Rectal smooth muscle tissue (tissue), 1 donor: ENCODE data around the gene SETDB2.
"Not testable (repeated sequence)": the region's sequence is repeated elsewhere in the genome, so short reads cannot be mapped to it uniquely, and the experiment has no call there.

Experiments
- H3K27ac ChIP-seq: one replicate; pipeline ENCODE4 v1.7.0; 2013; ENCODE audit warnings: low read depth, low read length, inconsistent platforms
- H3K27me3 ChIP-seq: one replicate; pipeline ENCODE4 v1.7.0; 2013; ENCODE audit warnings: low read length; ENCODE audit not compliant: control insufficient read depth, insufficient read depth
- H3K36me3 ChIP-seq: one replicate; pipeline ENCODE4 v1.7.0; 2013; ENCODE audit warnings: low read length; ENCODE audit not compliant: control insufficient read depth, insufficient read depth
- H3K4me1 ChIP-seq: one replicate; pipeline ENCODE4 v1.7.0; 2013; ENCODE audit warnings: low read length; ENCODE audit not compliant: control insufficient read depth, insufficient read depth
- H3K4me3 ChIP-seq: one replicate; pipeline ENCODE4 v1.7.0; 2013; ENCODE audit warnings: low read length
- H3K9ac ChIP-seq: one replicate; pipeline ENCODE4 v1.7.0; 2013; ENCODE audit warnings: low read length

The SETDB2 gene

GRCh38 chr13:49496837-49497236 is 52.8 kb downstream of the SETDB2 start:
- not testable (repeated sequence) for H3K9ac ChIP-seq, H3K36me3 ChIP-seq, H3K27ac ChIP-seq, H3K4me1 ChIP-seq, H3K27me3 ChIP-seq, H3K4me3 ChIP-seq

GRCh38 chr13:49497272-49497671 is 53.2 kb downstream of the SETDB2 start:
- no peaks in the 10 kb centered on the region for H3K27me3 ChIP-seq
- H3K36me3 ChIP-seq, result no peaks in the 10 kb centered on the region
- H3K27ac ChIP-seq, result no peak overlapping the region
- no peak overlapping the region for H3K9ac ChIP-seq
- H3K4me1 ChIP-seq, result no peaks in the 10 kb centered on the region
- H3K4me3 ChIP-seq, result no peak overlapping the region

DNA sequence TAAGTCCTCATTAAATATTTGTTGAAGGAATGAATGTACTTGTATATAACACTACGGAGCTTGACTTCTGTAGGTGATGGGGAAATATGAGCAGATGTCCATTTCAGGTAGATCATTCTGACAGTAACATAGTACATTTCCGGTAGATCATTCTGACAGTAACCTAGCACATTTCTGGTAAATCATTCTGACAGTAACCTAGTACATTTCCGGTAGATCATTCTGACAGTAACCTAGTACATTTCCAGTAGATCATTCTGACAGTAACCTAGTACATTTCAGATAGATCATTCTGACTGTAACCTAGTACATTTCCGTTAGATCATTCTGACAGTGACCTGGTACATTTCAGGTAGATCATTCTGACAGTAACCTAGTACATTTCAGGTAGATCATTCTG is 54.1 kb downstream of the SETDB2 start:
- no peaks in the 10 kb centered on the region for H3K36me3 ChIP-seq
- no peaks in the 10 kb centered on the region for H3K4me1 ChIP-seq
- no peak overlapping the region for H3K4me3 ChIP-seq
- H3K9ac ChIP-seq, result no peak overlapping the region
- no peaks in the 10 kb centered on the region for H3K27me3 ChIP-seq
- no peak overlapping the region for H3K27ac ChIP-seq

GRCh38 chr13:49499889-49500660 is 56.0 kb downstream of the SETDB2 start:
- Histone ChIP-seq H3K4me1 (no peaks in the 10 kb centered on the region), H3K4me3 (no peak overlapping the region), H3K27me3 (no peaks in the 10 kb centered on the region), H3K9ac (no peak overlapping the region), H3K36me3 (no peaks in the 10 kb centered on the region), H3K27ac (no peak overlapping the region)

GRCh38 chr13:49502954-49503353 is 58.9 kb downstream of the SETDB2 start:
- Histone ChIP-seq H3K9ac (no peak overlapping the region), H3K27ac (no peak overlapping the region), H3K27me3 (no peaks in the 10 kb centered on the region), H3K4me1 (no peaks in the 10 kb centered on the region), H3K36me3 (no peaks in the 10 kb centered on the region), H3K4me3 (no peak overlapping the region)

GRCh38 chr13:49503951-49504350 is 59.9 kb downstream of the SETDB2 start:
- no peaks in the 10 kb centered on the region for H3K36me3 ChIP-seq
- no peak overlapping the region for H3K27ac ChIP-seq
- no peak overlapping the region for H3K4me3 ChIP-seq
- no peak overlapping the region for H3K9ac ChIP-seq
- no peaks in the 10 kb centered on the region for H3K27me3 ChIP-seq
- no peaks in the 10 kb centered on the region for H3K4me1 ChIP-seq

DNA sequence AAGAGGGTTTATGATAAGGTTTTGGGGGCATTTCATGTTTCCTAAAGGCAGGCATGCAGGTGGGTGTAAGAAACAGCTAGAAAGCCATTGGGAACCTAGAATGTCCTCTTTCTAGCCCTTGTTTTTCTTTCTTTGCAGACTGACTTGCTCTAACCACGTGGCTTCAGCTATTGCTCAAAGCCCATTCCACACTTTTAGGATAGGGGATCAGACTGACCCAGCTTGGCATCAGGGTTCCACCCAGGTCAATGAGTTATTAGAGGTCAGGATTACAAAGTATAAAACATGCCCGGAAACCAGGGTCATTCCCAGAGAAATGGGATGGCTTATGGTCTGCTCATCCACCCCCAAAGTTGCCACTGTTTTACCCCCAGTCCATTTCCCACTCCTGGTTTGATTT is 68.5 kb downstream of the SETDB2 start:
- Histone ChIP-seq H3K27me3 (no peaks in the 10 kb centered on the region), H3K36me3 (peaks cover 13% of the 10 kb centered on the region), H3K4me3 (no peak overlapping the region), H3K4me1 (no peaks in the 10 kb centered on the region), H3K9ac (no peak overlapping the region), H3K27ac (no peak overlapping the region)

DNA sequence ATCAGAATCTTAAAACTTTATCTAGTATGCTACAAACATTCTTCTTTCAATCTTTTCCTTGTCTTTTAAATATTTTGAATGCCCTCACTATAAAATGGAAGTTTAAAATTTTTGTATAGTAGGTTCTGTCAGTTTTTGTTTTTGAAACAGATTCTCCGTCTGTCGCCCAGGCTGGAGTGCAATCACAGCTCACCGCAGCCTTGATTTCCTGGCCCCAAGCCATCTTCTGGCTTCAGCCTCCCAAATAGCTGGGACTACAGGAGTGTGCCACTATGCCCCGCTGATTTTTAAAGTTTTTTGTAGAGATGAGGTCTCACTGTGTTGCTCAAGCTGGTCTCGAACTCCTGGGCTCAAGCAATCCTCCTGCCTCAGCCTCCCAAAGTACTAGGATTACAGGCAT is 72.4 kb downstream of the SETDB2 start:
- H3K4me3 ChIP-seq, result no peak overlapping the region
- H3K27me3 ChIP-seq, result no peaks in the 10 kb centered on the region
- no peak overlapping the region for H3K9ac ChIP-seq
- H3K4me1 ChIP-seq, result no peaks in the 10 kb centered on the region
- peaks cover 13% of the 10 kb centered on the region for H3K36me3 ChIP-seq
- H3K27ac ChIP-seq, result no peak overlapping the region

DNA sequence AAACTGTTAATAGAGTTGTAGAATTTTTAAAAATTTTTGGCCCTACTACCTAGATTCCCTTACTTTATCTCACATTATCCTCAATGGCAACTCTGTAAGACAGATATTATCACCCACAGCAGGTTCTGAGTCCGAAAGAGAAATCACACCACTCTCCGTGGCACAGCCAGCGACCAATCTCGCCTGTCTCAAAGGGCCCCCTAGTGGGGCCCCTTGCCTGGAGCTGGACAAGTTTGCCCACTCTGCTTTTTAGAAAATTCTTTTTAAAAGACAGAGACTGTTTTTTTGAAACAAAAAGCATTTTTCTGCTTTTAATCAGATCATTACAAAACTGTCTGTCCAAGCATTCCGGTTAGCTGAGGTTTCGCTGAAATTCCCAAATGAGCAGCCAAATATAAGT is 73.4 kb downstream of the SETDB2 start:
- H3K36me3 ChIP-seq, result peaks cover 13% of the 10 kb centered on the region

DNA sequence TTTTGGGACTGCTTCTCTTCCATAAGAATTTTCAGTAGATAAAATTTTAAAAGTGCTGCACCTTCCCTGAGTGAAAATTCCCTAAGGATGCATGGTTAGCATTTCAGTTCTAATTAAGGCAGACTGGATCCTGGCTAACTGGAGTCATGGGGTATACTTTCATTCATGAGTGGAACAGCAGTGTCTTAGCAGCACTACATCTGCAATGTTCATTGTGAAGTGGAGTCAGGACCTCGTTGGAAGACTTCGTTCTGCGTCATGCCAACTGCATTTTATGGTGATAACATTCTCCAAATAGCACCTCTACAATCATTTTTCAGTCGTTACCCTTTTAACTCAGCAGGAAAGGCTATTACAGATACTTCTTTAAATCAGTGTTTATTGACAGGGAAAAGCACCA is 77.2 kb downstream of the SETDB2 start:
- Histone ChIP-seq H3K36me3 (no peaks in the 10 kb centered on the region), H3K4me1 (peaks cover 2% of the 10 kb centered on the region), H3K27me3 (no peaks in the 10 kb centered on the region), H3K4me3 (no peak overlapping the region), H3K9ac (no peak overlapping the region), H3K27ac (no peak overlapping the region)

More for the DNA sequence above, 73.4 kb downstream of the SETDB2 start:
- Histone ChIP-seq H3K27me3 (no peaks in the 10 kb centered on the region), H3K27ac (no peak overlapping the region), H3K4me3 (no peak overlapping the region), H3K9ac (no peak overlapping the region), H3K4me1 (peaks cover 2% of the 10 kb centered on the region)

DNA sequence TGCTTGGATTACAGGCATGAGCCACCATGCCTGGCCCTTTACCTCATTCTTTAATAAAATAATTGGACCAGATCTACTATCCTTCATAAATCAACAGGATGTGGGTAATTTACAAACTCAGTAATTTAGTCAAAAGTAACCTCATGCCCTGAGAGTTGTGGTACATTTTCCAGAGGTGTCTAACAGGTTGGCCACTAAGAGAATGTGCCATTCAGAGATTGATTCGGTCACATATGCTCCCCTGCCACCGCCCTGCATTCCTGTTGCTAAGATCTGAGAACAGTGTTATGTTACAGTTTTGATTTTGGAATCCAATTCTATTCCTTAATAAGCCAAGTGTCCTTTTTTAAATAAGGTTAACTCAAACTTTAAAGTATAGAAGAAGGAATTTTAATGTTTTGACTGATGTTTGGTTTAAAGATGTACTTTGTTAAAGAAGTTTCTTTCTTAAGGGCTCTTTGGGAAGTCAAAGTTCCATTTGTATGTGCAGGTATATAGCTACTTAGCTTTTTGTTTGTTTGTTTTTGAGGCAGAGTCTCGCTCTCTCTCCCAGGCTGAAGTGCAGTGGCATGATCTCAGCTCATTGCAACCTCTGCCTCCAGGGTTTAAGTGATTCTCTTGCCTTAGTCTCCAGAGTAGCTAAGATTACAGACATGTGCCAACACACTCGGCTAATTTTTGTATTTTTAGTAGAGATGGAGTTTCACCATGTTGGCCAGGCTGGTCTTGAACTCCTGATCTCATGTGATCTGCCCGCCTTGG is 80.8 kb downstream of the SETDB2 start:
- Histone ChIP-seq H3K4me3 (no peak overlapping the region), H3K4me1 (peaks cover 2% of the 10 kb centered on the region), H3K36me3 (peaks cover 1% of the 10 kb centered on the region), H3K9ac (no peak overlapping the region), H3K27me3 (no peaks in the 10 kb centered on the region), H3K27ac (no peak overlapping the region)

GRCh38 chr13:49527123-49527522 is 83.0 kb downstream of the SETDB2 start:
- peaks cover 4% of the 10 kb centered on the region for H3K36me3 ChIP-seq
- no peak overlapping the region for H3K9ac ChIP-seq
- no peak overlapping the region for H3K27ac ChIP-seq
- H3K4me1 ChIP-seq, result peaks cover 2% of the 10 kb centered on the region
- H3K27me3 ChIP-seq, result no peaks in the 10 kb centered on the region
- H3K4me3 ChIP-seq, result no peak overlapping the region

GRCh38 chr13:49528161-49528560 is 84.1 kb downstream of the SETDB2 start:
- peaks cover 4% of the 10 kb centered on the region for H3K36me3 ChIP-seq
- H3K4me3 ChIP-seq, result no peak overlapping the region
- no peak overlapping the region for H3K27ac ChIP-seq
- no peaks in the 10 kb centered on the region for H3K27me3 ChIP-seq
- peaks cover 4% of the 10 kb centered on the region for H3K4me1 ChIP-seq
- no peak overlapping the region for H3K9ac ChIP-seq
